MV-4-11 (cell line): ENCODE measurements around the gene CYSTM1.
A peak's percentile ranks its signal among the peaks of the same experiment; 100 is the strongest.

Source experiments
- DNase-seq: peaks from one replicate; lab custom pipeline; 2025; lab: John Stamatoyannopoulos, UW

Gene CYSTM1

DNA sequence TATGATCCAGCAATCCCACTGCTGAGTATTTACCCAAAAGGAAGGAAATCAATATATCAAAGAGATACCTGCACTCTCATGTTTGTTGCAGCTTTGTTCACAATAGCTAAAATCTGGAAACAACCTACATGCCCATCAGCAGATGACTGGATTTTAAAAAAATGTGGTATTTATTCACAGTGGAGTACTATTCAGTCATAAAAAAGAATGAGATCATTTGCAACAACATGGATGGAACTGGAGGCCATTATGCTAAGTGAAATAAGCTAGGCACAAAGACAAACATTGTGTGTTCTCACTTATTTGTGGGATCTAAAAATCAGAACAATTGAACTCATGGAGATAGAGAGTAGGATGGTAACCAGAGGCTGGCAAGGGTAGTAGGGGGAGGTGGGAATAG is 33.1 kb downstream of the CYSTM1 start:
- no peak for DNase-seq

DNA sequence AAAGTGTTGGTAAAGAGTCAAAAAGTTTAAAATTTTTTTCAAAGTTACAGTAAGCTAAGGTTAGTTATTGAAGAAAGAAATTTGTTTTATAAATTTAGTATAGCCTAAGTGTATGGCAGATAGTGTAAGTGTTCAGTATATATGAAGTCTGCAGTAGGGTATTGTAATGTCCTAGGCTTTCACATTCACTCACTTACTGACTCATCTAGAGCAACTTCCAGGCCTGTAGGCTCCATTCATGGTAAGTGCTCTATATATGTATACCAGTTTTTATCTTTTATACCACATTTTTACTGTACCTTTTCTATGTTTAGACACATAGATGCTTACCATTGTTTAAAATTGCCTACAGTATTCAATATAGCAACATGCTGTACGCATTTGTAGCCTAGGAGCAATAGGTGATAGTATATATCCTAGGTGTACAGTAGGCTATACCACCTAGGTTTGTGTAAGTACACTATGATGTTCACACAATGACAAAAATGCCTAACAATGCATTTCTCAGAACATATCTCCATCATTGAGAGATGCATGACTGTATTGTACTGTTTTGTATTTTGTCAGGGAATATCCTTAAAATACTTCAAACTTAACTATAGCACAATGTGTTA is 38.5 kb downstream of the CYSTM1 start:
- DNase-seq = no peak

GRCh38 chr5:140214831-140215230 is 39.8 kb downstream of the CYSTM1 start:
- peak; percentile 91 for DNase-seq

- no peak for DNase-seq
These were observed 40.3 kb downstream of the CYSTM1 start for GRCh38 chr5:140215276-140215675.

GRCh38 chr5:140216478-140217074 is 41.6 kb downstream of the CYSTM1 start:
- no peak for DNase-seq

- no peak for DNase-seq
These were observed 42.5 kb downstream of the CYSTM1 start for GRCh38 chr5:140217299-140218026.

GRCh38 chr5:140219068-140219991 is 44.3 kb downstream of the CYSTM1 start:
- peak; percentile 12 for DNase-seq

DNA sequence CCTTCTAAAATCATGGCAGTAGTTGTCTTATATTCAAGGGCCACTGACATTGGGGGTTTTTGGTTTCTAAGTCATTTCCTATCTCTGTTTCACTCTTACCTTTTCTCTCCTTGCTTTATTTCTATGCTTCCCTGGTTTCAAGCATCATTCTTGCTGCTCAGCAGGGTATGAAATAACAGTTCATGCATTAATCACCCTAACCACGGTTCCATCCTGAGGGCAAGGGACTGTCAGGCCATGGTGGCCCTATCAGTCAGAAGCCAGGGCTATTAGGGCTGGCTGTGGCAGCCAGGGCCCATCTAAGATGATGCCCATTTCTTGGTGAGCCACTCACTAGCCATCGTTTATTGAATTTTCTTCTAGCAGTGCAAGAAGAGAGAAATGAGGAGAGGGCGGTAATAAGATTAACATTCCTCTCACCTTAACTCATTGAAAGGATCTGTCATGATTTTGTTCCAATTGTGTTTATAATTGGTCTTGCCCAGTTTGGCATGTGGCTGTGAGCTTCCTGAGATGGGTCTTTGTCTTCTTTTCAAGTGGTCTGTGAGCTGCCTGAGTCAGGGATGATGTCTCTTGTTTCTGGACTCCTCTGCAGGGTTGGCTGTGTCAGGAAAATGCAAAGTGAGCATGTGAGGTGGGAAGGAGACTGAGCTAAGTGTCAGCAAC is 45.2 kb downstream of the CYSTM1 start:
- DNase-seq = no peak

GRCh38 chr5:140220698-140221064 is 45.7 kb downstream of the CYSTM1 start:
- DNase-seq = no peak

DNA sequence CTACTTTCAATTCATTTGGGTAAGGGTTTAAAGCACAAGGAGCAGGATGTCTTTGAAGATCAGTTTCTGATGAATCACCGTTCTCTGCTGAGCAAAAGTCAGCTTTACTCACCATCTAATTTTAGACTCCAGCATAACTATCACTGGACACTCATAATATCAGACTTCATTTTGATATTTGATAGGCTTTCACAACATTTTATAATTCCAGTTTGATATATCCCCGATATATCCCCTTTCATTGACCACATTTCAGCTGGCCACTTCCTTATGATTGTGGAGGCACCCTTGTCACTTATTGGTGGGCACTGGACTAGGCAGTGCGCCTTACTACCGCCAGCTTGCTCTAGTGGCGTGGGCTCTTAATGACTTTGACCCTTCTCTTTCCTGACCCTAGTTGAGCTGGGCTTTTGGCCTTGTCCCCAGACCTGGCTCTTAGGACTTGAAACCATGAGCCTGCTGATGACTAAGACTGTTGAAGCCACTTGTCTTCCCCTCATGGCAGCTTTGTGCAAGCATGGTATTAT is 46.8 kb downstream of the CYSTM1 start:
- peak; percentile 57 for DNase-seq

DNA sequence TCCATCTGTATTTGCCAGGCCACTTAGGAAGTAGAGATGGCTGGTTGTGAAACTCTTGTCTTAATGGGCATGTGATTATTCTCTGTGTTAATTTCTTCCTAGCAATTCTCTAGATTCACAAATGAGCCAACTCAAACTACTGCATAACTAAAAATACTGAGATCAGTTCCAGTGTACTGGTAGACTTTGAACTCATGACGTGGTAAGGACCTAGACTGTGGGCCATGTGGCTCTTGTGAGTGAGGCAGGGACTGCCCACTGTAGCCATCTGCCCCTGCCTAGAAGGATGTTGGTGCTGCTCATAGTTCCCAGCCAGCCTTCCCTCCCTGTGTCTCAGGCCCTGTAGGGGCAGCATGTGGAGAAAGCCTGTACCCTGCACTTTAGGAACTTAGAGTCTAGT is 47.4 kb downstream of the CYSTM1 start:
- DNase-seq = no peak

DNA sequence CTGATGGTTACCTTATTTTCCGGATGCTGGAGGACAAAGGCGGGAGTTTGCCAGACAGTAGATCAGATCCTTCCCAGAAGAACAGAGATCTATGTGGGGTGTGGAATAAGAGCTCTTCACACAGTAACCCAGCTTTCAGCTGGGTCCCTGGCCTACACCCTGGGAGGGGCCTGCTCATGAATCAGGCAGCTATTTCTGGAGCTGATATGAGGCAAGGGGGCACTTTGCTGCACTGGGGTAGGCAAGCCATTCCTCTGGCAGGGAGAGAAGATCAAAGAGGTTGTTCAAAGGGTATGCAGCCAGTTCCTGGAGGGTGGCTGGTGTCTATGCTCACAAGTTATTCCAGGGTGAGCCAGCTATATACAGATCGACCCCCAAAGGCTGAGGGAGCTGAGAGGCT is 48.6 kb downstream of the CYSTM1 start:
- no peak for DNase-seq

DNA sequence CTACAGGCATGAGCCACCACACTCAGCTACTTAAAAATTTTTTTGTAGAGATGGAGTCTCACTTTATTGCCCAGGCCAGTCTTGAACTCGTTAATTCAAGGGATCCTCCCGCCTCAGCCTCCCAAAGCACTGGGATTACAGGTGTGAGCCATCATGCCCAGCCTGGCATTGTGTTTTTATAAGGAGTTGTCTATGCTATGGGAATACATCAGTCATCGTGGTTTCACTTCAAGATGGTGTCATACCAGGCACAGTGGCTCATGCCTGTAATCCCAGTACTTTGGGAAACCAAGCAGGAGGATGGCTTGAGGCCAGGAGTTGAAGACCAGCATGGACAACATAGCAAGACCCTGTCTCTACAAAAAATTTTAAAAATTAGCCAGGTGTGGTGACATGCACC is 49.7 kb downstream of the CYSTM1 start:
- no peak for DNase-seq

DNA sequence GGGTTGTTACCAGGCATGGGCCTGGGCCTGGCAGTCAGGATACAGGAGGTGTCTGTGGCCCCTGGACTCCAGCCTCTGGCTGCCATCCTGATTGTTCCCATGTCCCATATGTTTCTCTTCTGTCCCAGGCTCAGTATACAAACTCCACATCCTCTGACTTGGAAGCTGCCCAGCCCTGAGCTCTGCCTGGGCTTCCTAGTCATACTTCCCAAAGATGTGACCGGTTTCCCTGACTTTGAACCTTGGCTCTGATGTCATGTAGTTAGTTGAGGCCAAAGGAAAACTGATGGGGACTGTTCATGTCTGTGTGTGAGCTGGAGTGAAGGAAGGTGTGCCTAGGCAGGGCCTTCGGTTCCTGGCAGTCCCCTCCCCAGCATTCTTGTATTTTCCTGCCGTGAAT is 50.4 kb downstream of the CYSTM1 start:
- no peak for DNase-seq

- DNase-seq = no peak
These were observed 52.1 kb downstream of the CYSTM1 start for GRCh38 chr5:140227046-140227445.

- no peak for DNase-seq
These were observed 53.4 kb downstream of the CYSTM1 start for GRCh38 chr5:140228364-140228837.

GRCh38 chr5:140230373-140230772 is 55.4 kb downstream of the CYSTM1 start:
- DNase-seq = no peak

GRCh38 chr5:140232731-140233130 is 57.7 kb downstream of the CYSTM1 start:
- no peak for DNase-seq

GRCh38 chr5:140234377-140234989 is 59.5 kb downstream of the CYSTM1 start:
- DNase-seq = no peak

DNA sequence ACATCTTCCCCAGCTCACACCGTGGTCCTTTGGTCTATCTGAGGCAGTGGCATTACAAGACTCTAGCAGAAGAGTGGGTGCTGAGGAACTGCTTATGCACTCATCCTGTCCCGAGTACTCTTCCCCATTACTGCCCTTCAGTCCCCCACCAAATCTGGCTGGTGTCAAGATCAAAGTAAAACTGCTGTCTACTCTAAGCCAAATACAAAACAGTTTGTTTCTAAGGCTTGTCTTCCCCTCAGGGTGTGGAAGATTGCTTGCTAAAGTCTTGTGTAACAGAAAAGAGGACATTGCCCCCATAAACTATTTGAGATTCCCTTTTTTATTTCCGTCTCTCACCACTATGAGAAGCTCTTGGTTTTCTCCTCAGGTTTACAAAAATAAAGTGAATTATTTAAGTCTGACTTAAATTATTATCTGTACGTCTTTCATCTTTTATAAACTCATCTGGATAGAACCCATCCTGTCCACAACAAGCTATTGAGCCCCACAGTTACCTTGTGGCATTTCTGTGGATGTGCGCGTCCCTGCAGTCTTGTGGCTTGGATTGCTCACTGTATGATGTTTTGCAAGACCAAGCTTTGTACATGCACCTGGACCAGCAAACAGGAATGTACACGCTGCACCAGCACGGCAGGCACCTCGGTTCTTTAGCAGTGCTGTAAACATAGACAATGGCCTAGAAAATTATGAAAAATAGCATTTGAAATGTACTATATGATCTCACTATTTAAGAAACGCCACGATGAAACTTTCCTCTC is 61.0 kb downstream of the CYSTM1 start:
- peak; percentile 67 for DNase-seq
